H1 (cell line): ENCODE data around the gene ZNF300.
"Not testable (repeated sequence)": the region's sequence is repeated elsewhere in the genome, so short reads cannot be mapped to it uniquely, and the experiment has no call there.

ENCODE experiments used
- BCL11A ChIP-seq, 2 experiments: IDR thresholded peaks; one replicate each; pipeline ENCODE4 v1.6.1; 2011; ENCODE audit warnings: low read depth in 2 of 2, low read length in 2 of 2, mild to moderate bottlenecking in 2 of 2
- CHD2 ChIP-seq: IDR thresholded peaks from 2 replicates; pipeline ENCODE4 v1.6.1; 2012; ENCODE audit warnings: low read length, improper control_type of control experiment
- E2F6 ChIP-seq: IDR thresholded peaks from 2 replicates; pipeline ENCODE4 v1.6.1; 2012; ENCODE audit warnings: inconsistent platforms
- EZH2 ChIP-seq: fragments of 200-600 bp; sonication (generic); IDR thresholded peaks from 2 replicates; pipeline ENCODE4 v1.7.1; 2012; ENCODE audit warnings: low read depth, mild to moderate bottlenecking, moderate library complexity, low read length, inconsistent platforms; ENCODE audit not compliant: severe bottlenecking
- MAX ChIP-seq: IDR thresholded peaks from 2 replicates; pipeline ENCODE4 v1.6.1; 2012; ENCODE audit warnings: inconsistent platforms
- POLR2AphosphoS5 ChIP-seq: IDR thresholded peaks from 2 replicates; pipeline ENCODE4 v1.6.1; 2011; ENCODE audit warnings: low read depth, low read length
- RAD21 ChIP-seq, 2 experiments: IDR thresholded peaks in 1 of 2; conservative IDR thresholded peaks in 1 of 2; 2 replicates each; pipeline ENCODE4 v1.6.1; 2011; ENCODE audit warnings: low read depth in 2 of 2, low read length in 2 of 2, improper control_type of control experiment in 1 of 2, inconsistent platforms in 1 of 2, mild to moderate bottlenecking in 1 of 2, moderate library complexity in 1 of 2
- SP1 ChIP-seq: IDR thresholded peaks from 2 replicates; pipeline ENCODE4 v1.6.1; 2011; ENCODE audit warnings: low read depth, low read length
- TAF1 ChIP-seq: IDR thresholded peaks from 2 replicates; pipeline ENCODE4 v1.6.1; 2011; ENCODE audit warnings: mild to moderate bottlenecking, low read depth, low read length
- TBP ChIP-seq: IDR thresholded peaks from 2 replicates; pipeline ENCODE4 v1.6.1; 2011; ENCODE audit warnings: low read depth, low read length, improper control_type of control experiment
- TF ChIP-seq, protein P1 (sequence below), 3 experiments: IDR thresholded peaks; 1 replicate in 2 of 3; 2 replicates in 1 of 3; pipeline versions ENCODE4 v1.5.1 to v1.6.1; 2011; ENCODE audit warnings: low read length in 3 of 3, mild to moderate bottlenecking in 3 of 3, inconsistent platforms in 2 of 3, low read depth in 1 of 3, moderate library complexity in 1 of 3; ENCODE audit not compliant: insufficient read depth in 1 of 3; ENCODE audit errors: control extremely low read depth in 1 of 3
- TF ChIP-seq, protein P2 (sequence below): IDR thresholded peaks from 2 replicates; pipeline ENCODE4 v1.6.1; 2011; ENCODE audit warnings: low read length, improper control_type of control experiment

DNA sequence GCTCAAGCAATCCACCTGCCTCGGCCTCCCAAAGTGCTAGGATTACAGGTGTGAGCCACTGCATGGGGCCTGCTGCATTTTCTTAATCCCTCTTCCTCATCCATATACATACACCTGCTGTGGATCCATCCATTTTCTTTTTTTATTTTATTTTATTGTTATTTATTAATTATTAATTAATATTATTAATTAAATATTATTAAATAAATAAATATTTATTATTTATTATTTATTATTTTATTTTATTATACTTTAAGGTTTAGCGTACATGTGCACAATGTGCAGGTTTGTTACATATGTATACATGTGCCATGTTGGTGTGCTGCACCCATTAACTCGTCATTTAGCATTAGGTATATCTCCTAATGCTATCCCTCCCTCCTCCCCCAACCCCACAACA is 48.1 kb downstream of the ZNF300 start:
- not testable (repeated sequence) for TF ChIP-seq E2F6; MAX; TBP; POLR2AphosphoS5; SP1; EZH2; TAF1; BCL11A (IDR thresholded peaks at IDR 0.05; ENCODE audit: low read depth in 2 of 2, low read length in 2 of 2); RAD21 (IDR thresholded peaks at IDR 0.05 in 1 of 2, conservative IDR thresholded peaks at IDR 0.05 in 1 of 2; ENCODE audit: low read depth in 2 of 2, low read length in 2 of 2); CHD2
- TF ChIP-seq, protein P1, sequence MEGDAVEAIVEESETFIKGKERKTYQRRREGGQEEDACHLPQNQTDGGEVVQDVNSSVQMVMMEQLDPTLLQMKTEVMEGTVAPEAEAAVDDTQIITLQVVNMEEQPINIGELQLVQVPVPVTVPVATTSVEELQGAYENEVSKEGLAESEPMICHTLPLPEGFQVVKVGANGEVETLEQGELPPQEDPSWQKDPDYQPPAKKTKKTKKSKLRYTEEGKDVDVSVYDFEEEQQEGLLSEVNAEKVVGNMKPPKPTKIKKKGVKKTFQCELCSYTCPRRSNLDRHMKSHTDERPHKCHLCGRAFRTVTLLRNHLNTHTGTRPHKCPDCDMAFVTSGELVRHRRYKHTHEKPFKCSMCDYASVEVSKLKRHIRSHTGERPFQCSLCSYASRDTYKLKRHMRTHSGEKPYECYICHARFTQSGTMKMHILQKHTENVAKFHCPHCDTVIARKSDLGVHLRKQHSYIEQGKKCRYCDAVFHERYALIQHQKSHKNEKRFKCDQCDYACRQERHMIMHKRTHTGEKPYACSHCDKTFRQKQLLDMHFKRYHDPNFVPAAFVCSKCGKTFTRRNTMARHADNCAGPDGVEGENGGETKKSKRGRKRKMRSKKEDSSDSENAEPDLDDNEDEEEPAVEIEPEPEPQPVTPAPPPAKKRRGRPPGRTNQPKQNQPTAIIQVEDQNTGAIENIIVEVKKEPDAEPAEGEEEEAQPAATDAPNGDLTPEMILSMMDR (IDR thresholded peaks at IDR 0.05; ENCODE audit: control extremely low read depth in 1 of 3, insufficient read depth in 1 of 3, low read depth in 1 of 3, low read length in 3 of 3), result not testable (repeated sequence)
- TF ChIP-seq, protein P2, sequence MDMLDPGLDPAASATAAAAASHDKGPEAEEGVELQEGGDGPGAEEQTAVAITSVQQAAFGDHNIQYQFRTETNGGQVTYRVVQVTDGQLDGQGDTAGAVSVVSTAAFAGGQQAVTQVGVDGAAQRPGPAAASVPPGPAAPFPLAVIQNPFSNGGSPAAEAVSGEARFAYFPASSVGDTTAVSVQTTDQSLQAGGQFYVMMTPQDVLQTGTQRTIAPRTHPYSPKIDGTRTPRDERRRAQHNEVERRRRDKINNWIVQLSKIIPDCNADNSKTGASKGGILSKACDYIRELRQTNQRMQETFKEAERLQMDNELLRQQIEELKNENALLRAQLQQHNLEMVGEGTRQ, result not testable (repeated sequence)
